Thoracic aorta (tissue), 2 donors: Measurements from ENCODE around the gene CENPT. TPM values are rescaled to one million over a fixed set of nuclear protein-coding genes. Genes with fewer than 3 reads are reported as not detected.
A peak's percentile ranks its signal among the peaks of the same experiment; 100 is the strongest.

Experiments used
- ATAC-seq: fragments of 150-250 bp; one replicate; pipeline ENCODE4 v1.8.0; 2017; ENCODE audit warnings: low read depth; ENCODE audit not compliant: insufficient number of reproducible peaks, low FRiP score
- DNase-seq: peaks from one replicate; pipeline ENCODE4 v3.0.0-alpha.2; 2020; ENCODE audit warnings: low spot score
- H3K27ac ChIP-seq, 2 donors: fragments of 200-600 bp; sonication (generic); 1 replicate in 1 of 2; 2 replicates in 1 of 2; pipeline ENCODE4 v1.5.1; 2016; ENCODE audit warnings: mild to moderate bottlenecking in 2 of 2, moderate library complexity in 2 of 2
- H3K27me3 ChIP-seq: fragments of 200-600 bp; sonication (generic); replicated peaks from 2 replicates; pipeline ENCODE4 v1.6.0; 2016; ENCODE audit warnings: mild to moderate bottlenecking; ENCODE audit not compliant: insufficient read depth
- H3K36me3 ChIP-seq: fragments of 200-600 bp; sonication (generic); one replicate; pipeline ENCODE4 v1.5.1; 2016
- H3K4me1 ChIP-seq, 2 donors: fragments of 200-600 bp; sonication (generic); 1 replicate in 1 of 2; 2 replicates in 1 of 2; pipeline versions ENCODE4 v1.5.1 to v1.6.0; 2016; ENCODE audit warnings: low read depth in 2 of 2, mild to moderate bottlenecking in 1 of 2; ENCODE audit not compliant: control insufficient read depth in 1 of 2
- H3K4me3 ChIP-seq: fragments of 200-600 bp; sonication (generic); 2 replicates; pipeline ENCODE4 v1.5.1; 2016; ENCODE audit warnings: mild to moderate bottlenecking
- H3K9me3 ChIP-seq: fragments of 200-600 bp; sonication (generic); 2 replicates; pipeline ENCODE4 v1.5.1; 2016
- total RNA-seq, 2 donors: library from RNA; depleted of rRNA; stranded (reverse); fragments of >200 nt; gene quantifications; one replicate each; pipeline versions ENCODE4 v1.1.0 to v1.2.3, GENCODE V29; 2016
- TF ChIP-seq, protein P1 (sequence below): fragments of 200-600 bp; sonication (generic); IDR thresholded peaks from one replicate; pipeline ENCODE4 v1.5.1; 2019; ENCODE audit warnings: antibody characterized with exemption

Gene CENPT
- total RNA-seq, 2 donors from 2014 or later, result 59.6 to 70.9 TPM

DNA sequence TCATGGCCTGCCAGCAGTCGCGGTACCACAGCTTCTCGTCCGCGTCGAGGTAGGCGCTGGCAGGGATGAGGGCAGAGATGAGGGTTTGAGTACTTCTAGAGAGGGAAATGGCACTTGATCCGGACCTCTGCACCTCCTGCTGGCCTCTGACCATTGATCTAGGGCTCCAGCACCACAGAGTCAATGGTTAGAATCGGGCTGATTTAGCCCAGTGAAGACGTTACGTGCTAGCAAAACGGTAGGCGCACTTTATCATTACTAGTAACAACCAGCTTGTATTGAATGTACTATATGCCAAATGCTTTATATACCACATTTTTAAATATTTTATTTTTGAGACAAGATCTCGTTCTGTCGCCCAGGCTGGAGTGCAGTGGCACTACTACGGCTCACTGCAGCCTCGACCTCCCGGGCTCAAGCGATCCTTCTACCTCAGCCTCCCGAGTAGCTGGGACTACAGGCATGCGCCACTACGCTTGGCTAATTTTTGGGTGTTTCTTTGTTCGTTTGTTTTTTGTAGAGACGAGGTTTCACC lies 40.3 kb downstream of the CENPT start:
- no peak for ATAC-seq
- peak overlapping the region; percentile 95 for H3K4me3 ChIP-seq
- no peaks in the 10 kb centered on the region for H3K27me3 ChIP-seq

DNA sequence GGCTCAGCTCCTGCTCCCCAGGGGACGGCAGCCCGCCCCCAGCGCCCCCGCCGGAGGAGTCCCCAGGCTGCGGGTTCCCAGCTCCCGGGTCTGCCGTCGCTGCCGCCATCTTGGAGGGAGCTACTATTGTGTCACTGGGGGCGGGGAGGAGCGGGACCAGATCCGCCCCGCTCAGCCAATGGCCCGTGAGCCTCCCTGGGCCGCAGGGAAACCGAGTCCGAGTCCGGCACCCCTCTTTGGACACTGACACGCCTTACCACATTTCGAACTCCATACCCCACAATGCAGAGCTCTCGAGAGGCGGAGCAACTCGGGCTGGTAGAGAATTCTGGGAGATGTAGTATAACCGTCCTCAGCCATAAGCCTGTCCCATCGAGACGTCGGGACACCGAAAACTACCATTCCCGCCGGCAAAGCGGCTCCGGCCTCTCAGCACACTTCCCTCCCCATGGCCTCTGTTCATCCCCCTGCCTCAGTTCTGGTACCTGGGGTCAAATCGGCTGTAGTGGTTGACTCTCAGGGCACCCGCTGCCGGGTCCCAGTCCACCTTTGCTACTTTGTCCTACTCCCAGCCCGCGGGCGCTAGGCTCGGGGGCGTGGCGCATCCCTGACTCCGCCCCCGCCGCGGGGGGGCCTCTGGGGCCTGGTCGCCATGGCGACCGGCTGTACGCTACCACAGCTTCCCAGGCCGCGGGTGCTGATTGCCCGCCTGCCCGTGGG lies 40.9 kb downstream of the CENPT start, which contains the start of the genes RANBP10 and TSNAXIP1:
TSS of gene RANBP10 (minus strand) at position 133 of the 720 bp plus-strand sequence. CDS start at position 109, 24 bp downstream.
TSS of gene TSNAXIP1 (plus strand) at position 462 of the 720 bp plus-strand sequence. CDS start 261 bp downstream, outside the sequence.
- peak; percentile 96 for DNase-seq

More for the DNA sequence above, 40.3 kb downstream of the CENPT start:
- H3K4me1 ChIP-seq, result peaks cover 12 to 19% of the 10 kb centered on the region in 2 donors
- TF ChIP-seq, protein P1, sequence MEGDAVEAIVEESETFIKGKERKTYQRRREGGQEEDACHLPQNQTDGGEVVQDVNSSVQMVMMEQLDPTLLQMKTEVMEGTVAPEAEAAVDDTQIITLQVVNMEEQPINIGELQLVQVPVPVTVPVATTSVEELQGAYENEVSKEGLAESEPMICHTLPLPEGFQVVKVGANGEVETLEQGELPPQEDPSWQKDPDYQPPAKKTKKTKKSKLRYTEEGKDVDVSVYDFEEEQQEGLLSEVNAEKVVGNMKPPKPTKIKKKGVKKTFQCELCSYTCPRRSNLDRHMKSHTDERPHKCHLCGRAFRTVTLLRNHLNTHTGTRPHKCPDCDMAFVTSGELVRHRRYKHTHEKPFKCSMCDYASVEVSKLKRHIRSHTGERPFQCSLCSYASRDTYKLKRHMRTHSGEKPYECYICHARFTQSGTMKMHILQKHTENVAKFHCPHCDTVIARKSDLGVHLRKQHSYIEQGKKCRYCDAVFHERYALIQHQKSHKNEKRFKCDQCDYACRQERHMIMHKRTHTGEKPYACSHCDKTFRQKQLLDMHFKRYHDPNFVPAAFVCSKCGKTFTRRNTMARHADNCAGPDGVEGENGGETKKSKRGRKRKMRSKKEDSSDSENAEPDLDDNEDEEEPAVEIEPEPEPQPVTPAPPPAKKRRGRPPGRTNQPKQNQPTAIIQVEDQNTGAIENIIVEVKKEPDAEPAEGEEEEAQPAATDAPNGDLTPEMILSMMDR, result no peak
- H3K9me3 ChIP-seq, result no peaks in the 10 kb centered on the region
- no peak for DNase-seq
- peak overlapping the region; percentile 57 to 66 for H3K27ac ChIP-seq
- H3K36me3 ChIP-seq, result no peaks in the 10 kb centered on the region

DNA sequence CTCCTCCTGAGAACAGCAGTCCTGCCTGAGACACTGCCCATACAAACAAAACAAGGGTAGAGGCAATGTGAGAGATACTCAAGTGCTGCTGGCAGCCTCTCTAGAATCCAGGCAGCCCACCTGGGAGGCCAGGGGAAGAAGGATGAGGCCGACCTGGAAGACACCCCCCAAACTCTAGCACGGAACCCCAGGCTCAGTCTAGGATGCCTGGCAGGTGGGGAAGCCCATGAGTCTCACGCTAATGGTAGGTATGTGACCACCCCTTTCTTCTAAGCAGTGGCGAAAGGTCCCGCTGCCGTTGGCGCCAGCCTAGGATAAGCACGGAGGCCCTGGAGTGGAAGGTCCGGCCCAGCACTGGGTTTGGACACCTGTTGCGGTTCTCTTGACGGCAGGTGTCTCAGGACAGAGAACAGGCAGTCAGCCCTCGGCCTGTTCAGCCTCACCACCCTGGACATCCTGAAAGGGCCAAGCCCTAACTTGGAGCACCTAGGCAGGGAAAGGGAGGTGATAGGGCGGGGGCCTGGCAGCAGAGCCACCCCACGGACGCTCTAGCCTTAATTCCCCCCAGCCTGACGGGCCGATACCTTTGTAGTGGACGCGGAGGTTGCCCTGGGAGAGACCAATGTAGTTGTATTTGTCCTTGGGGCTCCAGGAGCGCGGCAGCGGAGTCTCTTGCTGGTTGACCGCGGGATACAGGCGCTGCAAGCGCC lies 41.6 kb downstream of the CENPT start:
- peak overlapping the region; percentile 95 for H3K4me3 ChIP-seq
- DNase-seq (no peak), ATAC-seq (no peak)
- no peaks in the 10 kb centered on the region for H3K27me3 ChIP-seq
- no peaks in the 10 kb centered on the region for H3K9me3 ChIP-seq
- H3K27ac ChIP-seq, result peak overlapping the region; percentile 71 to 74
- H3K4me1 ChIP-seq, result peaks cover 12 to 19% of the 10 kb centered on the region in 2 donors
- H3K36me3 ChIP-seq, result peaks cover 2% of the 10 kb centered on the region
- TF ChIP-seq, protein P1, result no peak

More for the DNA sequence above, 40.9 kb downstream of the CENPT start, which contains the start of the genes RANBP10 and TSNAXIP1:
- peak; percentile 100 for ATAC-seq
- Histone ChIP-seq H3K36me3 (peaks cover under 1% of the 10 kb centered on the region), H3K9me3 (no peaks in the 10 kb centered on the region), H3K4me1 (peaks cover 12 to 19% of the 10 kb centered on the region in 2 donors), H3K27me3 (no peaks in the 10 kb centered on the region), H3K4me3 (peak within 1 kb of the TSS; percentile 95), H3K27ac (peak within 1 kb of the TSS; percentile 71 to 74)
- TF ChIP-seq, protein P1, result no peak

DNA sequence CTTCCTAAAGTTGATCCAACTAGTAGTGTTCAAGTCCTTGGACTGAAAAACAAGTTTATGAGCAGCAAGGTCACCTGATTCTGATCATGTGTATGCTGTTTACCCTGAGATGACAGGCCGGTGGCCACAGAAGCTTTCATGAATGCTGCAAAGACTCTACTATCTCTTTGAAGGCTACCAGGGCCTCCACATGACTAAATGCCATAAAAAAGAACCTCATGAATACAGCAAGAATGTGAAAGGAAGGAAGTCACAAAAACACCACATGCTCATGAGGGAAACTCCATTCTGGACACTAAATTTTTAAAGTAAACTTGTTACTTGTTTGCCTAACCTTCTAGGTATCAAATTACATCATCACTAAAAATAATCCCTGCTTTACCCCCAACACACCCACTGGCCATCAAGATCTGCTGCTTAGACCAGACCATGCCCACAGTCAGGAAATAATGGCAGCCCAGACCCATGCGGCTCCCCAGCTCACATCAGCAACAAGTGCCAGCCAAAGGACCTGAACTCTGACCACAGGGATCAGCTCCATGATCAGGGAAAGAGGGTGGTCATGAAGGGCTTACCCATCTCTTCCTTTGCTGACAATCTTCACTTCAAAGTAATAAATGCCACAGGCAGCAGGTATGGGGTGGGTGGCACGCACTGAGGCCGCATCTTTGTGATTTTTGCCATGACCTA lies 42.5 kb downstream of the CENPT start:
- H3K4me1 ChIP-seq, result peaks cover 12 to 19% of the 10 kb centered on the region in 2 donors
- no peaks in the 10 kb centered on the region for H3K27me3 ChIP-seq
- no peaks in the 10 kb centered on the region for H3K9me3 ChIP-seq
- peak overlapping the region; percentile 95 for H3K4me3 ChIP-seq
- DNase-seq (no peak), ATAC-seq (no peak)
- peaks cover 2% of the 10 kb centered on the region for H3K36me3 ChIP-seq
- no peak overlapping the region for H3K27ac ChIP-seq
- TF ChIP-seq, protein P1, result no peak
